Measurements from ENCODE around the gene BMI1.
"Not testable (repeated sequence)": the region's sequence is repeated elsewhere in the genome, so short reads cannot be mapped to it uniquely, and the experiment has no call there.

BMI1 gene

DNA sequence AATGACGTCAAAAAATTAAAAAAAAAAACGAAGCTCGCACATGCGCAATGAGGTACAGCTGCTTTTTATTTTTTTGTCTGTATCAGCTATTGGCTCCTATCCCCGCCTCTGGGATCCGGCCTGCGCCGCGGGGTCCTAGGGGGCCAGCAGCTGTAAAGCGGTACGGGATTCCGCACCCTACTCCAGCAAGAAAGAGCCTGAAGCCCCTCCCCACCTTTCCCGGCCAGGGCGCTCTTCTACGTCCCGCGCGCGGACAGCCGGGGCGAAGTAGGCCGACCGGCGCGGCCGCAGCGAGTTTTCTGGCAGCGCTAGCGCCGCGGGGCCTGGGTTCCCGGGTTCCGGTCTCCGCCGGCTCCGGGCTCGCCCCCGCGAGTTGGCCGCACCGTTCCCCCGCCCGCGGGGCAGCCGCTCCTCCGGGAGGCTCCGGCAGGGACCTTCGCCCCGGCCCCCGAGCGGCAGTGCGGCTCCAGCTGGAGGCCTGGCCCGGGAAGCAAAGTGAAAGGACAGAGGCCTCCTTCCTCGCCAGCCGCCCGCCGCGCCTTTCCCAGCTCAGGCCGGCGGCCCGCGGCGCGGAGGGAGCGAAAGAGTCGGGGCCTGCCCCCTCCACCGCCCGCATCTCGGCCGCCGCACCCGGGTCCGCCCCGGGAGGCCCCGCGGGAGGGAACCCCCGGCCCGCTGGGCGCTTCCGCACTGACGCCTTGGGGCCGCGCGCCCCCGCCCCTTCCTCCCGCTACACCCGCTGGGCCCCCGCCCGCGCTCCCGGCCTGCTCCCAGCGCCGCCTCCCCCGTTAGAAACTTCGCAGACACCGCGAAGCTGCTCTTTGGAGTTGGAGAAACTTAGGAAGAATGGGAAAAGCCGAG is 19.7 kb downstream of the BMI1 start:
- peak; percentile 78 for DNase-seq

DNA sequence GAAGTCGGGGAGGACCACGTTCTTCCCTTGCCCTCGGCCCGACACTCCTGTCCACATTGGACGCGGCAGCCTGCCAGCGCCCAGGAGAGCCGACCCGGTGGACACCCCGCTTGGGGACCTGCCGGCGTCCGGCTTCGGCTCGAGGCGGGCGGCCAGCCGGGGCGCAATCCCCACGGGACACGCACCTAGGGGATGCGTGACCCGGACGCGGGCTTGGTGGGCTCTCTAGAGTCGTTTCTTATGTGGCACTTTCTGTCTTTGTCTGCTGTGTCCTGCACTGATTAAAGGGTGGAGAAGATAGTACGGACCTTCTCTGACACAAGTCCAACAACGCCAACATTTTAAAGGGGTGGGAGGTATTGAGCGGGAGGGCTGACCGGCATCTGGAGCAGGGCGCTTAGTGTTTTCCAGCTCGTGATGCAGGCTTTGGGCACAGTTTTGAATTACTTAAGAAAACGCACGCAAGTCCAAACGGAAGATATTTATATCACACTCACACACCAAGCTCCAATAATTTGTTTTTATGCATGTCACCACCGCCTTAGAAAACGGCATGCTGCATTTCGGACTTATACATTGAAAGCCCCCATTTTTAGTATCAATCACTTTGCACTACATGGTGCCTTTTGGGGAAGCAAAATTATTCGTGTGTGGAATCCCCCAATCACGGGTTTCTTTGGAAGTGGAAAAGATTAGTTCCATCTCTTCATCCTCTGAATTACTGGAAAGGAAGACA is 20.5 kb downstream of the BMI1 start:
- DNase-seq: no peak

DNA sequence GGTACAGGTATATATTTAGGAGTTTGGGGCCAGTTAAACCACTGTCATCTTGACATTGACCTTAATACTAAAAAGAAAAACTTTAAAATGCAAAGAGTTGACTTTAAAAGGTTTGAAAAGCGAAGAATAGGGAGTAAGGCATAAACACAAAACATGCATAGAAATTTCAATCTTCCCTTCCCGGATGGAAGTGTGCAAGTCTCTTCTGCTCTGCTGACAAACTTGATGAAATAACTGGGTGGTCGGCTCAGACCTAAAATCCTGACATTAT is 21.0 kb downstream of the BMI1 start:
- DNase-seq: no peak

DNA sequence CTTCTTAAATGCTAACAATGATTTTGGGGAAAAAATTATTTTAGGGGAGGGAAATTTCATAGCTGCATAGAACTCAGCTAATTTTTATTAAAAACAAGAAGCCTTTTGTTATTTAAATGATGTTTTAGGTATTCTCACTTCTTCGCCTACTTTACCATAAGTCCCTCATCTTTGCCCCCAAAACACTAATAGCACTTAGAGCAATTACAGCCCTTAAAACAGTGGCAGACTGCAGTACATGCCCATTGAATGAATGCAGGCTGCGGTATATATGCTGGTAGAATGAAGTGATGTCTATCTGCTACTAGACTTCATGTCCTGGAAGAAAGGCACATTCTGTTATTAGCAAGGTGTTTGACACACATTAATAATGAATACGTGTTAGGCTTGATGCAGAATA is 21.5 kb downstream of the BMI1 start:
- no peak for DNase-seq

DNA sequence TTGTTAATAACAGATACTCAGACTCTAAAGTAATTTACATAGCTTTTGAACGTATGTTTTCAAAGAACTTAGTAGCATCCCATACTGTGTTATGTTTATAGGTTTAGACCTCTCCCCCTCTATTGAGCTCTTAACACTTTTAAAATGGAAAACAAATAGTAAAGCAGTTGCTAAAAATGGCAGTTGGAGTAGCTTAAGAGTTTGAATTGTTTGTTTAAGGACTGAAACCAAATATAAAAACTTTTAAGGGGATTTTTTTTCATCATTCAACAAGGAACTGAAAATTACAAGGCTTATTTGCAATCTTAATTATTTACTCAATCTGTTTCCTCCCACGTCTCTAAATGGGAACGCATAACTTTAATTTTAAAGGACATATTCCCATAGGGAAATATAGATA is 22.8 kb downstream of the BMI1 start:
- DNase-seq: no peak

DNA sequence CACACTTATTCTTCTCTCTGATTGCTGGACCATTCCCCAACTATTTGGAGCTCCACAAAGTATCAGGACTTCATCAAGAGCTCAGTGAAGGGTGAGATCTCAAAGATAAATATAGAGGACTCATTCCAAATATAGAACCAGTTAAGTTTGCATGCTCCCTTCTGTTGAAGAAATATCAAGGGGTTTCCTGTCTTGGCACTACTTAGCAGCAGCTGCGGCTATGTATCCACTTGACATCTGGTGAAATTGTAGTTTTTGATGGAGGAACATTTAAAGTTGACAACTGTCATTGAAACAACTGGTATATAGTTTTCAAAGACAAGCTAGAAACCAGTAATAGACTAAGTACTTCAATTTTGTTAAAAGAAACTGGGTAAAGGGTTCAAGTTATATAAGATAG is 23.4 kb downstream of the BMI1 start:
- DNase-seq: no peak

DNA sequence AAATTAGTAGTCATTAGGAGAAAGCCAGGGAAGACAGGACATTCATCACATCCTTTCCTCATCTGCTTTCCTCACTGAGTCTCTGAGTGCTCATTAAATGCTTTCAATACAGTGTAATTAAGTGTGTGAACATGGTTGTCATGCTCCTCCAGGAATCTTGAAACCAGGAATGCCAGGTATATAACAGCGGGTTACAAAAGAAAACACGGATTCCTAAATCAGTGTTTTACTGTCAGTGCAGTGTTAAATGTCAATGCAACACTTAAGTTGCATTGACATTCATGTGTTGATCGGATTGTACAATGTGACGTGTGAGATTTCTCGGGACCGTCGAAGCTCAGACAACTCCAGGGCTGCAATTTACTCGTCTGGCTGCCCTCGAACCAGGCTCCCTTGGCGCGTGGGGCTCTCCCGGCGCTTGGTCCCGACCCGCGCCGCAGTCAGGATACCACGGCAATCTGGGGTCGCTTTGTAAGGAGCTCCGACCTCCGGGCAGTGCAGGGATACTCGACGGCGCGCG is 23.9 kb downstream of the BMI1 start:
- DNase-seq: no peak

DNA sequence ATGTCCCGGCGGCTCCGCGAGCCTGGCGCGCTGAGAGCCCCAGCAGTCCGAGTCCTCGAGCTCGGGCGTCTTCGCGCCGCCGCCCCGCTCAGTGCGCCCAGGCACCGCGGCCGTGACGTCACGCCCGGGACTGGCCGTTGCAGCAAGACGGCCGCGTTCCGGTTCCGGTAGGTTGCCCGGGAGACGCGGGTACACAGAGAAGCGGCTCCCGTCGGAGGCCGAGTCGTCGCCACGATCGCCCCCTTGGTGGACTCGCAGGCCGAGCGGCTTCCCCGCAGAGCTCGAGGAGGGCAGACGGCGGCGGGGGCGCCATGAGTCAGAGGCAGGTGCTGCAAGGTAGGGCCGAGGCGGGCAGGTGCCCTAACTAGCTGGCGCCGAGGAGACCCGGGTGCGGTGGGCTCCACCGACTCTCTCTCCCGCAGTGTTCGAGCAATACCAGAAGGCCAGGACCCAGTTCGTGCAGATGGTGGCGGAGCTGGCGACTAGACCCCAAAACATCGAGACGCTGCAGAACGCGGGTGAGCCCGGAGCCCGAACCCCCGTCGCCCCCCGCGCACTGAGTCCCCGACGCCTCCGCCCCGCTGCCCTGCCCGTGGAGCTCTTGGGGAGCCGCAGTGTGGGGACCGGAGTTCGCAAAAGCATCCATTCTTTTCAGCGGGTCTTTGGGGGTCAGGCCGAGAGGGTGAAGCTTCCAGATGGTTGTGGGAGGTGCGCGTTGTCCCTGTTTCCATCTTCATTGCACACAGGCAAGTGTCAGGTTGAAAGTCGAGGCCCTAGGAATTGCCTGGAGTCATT is 24.6 kb downstream of the BMI1 start, which contains the start of gene SPAG6:
Gene SPAG6 (plus strand): TSS at position 196 of the 795 bp plus-strand sequence. CDS start 116 bp downstream, at position 312.
- peak; percentile 81 for DNase-seq

DNA sequence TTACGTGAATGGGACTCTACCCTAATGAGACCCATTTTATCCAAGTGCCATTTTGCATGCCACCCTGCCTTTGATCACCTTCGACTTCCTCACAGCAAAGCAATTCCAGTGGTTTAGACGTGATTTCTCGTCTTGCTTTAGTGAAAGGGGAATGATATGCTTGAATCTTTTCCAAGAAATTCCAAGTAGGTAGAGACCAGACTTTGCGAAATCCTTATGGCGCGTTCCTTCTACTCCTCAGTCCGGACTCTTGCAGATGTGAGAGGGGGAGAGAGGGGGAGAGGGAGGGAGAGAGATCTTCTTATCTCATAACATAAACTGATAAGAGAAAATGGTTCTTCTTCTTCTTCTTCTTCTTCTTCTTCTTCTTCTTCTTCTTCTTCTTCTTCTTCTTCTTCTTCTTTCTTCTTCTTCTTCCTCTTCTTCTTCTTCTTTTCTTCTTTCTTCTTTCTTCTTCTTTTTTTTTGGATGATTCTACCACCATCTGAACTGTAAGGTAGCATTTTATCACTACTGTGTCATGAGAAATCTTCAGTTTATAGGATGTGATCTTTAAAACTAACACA is 25.3 kb downstream of the BMI1 start:
- no peak for DNase-seq

DNA sequence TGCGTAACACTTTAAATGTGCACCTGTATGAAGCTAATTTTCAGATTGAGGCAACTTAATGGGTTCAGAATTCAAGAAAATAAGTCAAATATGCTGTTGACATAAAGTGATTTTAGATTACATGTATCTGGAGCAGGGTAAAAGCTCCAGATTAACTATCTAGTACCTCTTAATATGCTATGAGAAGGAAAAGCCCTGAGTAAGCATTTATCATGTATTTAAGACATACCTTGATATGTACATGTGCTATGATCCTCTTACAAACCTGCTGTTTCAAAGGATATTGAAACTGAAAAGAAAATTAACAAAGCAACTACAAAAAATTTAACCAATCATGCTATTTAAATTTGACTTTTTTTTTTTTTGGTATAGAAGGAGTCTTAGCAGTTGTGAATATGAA is 28.9 kb downstream of the BMI1 start:
- DNase-seq: no peak

DNA sequence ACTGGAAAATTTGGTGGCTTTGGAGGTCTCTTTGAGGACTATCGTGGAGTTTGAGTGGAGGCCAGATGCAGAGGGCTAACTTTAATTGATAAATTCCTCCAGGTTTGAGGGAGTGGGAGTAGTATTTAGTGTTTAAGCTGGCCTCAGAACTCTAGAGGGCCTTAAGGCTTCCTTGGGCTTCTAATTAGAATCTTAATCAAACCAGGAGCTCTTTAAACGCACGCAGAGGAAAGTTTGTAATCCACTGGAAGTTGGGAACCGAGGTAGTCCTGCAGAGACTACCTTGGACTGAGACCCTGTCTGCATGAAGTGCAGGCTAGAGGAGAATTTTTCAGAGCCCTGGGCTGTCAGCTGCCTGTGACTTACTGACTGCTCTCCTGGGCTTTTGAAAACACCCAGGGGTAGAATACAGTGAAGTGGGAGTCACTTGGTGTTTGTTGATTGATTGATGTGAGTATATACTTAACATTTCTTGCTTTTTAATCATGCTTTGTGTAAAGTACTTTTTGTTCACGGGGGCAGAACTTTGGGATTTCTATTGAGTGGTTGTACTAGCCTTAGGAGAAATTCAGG is 30.3 kb downstream of the BMI1 start:
- DNase-seq: no peak

DNA sequence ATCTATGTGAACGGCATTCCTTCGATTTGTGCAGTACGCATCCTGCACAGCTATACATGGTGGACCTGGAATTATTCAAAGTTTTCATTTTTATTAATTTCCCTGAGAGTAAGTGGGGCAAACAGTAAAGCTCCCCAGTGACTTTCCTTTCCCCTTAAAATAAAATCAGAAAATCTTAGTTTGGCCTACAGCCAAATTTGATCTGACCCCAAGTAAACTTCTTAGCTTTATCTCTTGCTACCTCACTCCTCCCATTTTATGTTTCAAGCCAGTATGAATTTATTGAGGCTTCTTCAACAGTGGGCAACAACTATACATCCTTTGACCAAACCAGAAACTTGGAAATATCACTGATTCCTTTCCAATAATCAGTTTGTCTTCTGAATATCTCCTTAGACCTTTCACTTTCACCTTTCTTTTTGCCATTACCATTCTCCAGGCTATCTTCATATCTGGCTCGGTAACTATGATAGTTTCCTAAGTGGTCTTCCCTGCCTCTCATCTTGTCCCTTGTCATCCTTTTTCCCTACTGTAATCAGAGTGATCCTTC is 35.5 kb downstream of the BMI1 start:
- no peak for DNase-seq

DNA sequence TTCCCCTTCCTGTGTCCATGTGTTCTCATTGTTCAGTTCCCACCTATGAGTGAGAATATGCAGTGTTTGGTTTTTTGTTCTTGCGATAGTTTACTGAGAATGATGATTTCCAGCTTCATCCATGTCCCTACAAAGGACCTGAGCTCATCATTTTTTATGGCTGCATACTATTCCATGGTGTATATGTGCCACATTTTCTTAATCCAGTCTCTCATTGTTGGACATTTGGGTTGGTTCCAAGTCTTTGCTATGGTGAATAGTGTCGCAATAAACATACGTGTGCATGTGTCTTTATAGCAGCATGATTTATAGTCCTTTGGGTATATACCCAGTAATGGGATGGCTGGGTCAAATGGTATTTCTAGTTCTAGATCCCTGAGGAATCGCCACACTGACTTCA is 36.9 kb downstream of the BMI1 start:
- DNase-seq: not testable (repeated sequence)

DNA sequence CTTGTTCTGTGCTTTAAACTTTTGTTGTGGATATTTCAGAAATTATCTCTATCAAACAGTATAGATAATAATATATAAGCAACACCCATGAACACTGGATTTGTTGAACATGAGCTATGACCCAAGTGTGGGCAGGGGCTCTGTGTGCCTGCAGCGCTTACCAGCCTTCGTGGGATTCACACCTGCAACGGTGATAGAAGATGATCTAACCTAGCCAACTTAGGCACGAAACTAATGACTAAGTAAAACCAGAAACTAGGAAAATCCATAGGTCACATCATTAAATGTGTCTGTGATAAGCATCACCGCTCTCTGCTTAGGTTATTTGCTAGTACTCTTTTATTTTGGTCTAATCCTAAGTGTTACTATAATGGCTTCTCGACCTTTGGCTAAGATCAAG is 42.4 kb downstream of the BMI1 start:
- no peak for DNase-seq

DNA sequence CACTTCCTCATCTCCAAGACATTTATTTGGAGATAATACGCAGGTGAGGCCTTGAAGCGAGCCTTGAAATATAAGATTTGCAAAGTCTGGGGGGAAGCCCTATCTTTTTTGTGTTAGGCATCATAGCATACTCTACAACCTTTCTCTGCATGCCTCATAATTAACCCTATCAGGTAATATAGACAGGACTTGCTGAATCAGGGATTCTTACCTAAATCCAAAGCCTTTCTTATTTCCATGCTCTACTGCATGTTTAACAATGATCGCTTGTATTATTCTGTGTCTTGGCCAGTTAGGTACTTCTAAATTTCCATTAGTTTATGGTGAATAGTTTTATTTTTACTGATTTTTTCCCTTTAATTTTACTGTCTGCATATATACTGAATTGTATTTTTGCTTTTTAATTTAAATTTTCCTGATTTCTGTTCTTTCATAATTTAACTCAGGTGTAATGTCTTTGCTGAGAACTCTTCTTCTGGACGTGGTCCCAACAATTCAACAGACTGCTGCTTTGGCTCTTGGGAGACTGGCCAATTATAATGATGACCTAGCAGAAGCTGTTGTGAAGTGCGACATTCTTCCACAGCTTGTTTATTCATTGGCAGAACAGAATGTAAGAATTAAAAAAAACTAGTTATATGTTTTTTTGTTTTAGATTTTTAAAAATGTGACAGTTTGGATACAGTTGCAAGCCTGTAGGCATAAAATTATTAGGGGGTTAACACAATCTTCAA is 43.7 kb downstream of the BMI1 start:
- DNase-seq: no peak

DNA sequence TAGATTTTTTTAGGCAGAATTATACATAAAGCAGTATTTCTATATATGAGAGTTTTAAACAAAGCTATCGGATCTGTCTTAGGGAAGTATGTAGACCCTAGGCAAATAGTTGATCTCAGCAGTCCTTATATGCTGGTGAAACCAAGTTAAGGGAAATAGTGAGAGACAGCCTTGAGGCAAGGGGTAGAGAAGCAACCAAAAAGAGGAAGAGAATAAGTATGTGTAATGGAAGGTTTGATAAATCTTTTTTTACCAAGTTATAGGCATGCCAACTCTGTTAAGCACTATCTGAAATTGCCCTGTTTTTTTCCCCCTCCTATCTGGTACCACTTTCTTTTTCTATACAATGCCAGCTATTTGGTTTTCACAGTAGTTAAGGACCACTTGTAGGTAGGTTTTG is 44.3 kb downstream of the BMI1 start:
- no peak for DNase-seq

DNA sequence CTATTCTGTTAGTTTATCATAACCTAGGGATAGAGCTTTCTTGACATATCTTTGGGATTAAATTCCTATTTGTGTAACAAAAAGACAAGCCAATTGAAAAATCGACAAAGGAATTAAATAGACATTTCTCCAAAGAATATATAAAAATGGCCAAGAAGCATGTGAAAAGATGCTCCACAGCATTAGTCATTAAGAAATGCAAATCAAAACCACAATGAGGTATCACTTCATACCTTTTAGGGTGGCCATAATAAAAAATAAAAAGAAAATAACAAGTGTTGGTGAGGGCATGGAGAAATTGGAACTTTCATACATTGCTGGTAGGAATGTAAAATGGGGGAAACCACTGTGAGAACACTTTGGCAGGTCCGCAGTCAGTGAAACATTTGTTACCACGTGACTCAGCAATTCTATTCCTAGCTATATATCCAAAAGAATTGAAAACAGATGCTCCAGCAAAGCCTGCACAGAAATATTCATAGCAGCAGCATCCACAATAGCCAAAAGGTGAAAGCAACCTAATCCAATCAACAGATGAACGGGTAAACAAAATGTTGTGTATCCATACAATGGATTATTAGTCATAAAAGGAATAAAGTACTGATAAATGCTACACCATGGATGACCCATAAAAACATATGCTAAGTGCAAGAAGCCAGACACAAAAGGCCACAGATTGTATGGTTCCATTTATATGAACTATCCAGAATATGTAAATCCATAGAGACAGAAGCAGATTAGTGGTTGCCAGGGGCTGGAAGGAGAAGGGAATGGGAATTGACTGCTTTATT is 44.9 kb downstream of the BMI1 start:
- DNase-seq: no peak

DNA sequence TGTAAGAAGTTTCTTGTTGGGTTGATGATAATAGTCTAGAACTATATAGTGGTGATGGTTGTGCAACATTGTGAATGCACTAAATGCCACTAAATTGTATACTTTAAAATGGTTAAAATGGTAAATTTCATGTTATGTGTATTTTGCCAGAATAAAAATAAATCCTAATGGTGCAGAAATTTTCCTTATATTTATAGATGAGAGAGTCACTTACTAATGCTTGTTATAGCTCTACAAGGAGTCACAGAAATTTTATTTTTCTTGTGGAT is 45.5 kb downstream of the BMI1 start:
- DNase-seq: no peak

DNA sequence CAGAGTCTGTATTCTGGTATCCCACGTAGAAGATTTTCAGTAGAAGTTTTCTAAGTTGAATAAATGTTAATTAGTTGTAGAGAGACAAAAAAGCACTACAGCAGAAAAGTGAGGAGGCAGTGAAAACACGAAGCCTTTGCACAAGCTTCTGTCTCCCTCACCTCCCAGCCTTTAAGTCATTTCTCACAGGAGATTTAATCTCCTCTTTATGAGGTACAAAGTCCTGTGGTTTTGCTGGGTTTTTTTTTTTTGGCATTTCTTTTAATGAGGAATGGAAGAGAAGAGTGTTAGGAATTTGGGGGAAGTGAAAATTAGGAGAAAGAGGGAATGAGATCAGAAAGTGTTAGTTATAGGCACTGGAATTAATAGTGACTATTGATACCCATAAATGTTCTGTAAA is 45.9 kb downstream of the BMI1 start:
- no peak for DNase-seq

DNA sequence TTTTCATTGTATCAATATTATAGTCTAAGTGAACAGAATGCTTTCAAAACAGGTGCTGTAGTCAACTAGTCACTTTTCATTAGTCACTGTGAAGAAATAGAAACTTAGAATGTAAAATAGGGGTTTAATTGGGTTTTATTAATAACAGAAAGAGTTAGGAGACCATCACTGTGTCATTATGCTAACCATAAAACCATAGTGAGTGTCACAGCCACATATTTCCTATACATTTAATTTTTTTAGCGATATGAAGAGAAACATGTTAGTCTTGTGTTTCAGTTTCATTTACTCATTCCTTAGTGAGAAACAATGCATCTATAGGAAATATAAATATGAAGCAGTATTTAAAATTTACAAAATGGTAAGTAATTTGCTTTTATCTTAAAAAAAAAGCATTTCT is 46.6 kb downstream of the BMI1 start:
- no peak for DNase-seq

DNA sequence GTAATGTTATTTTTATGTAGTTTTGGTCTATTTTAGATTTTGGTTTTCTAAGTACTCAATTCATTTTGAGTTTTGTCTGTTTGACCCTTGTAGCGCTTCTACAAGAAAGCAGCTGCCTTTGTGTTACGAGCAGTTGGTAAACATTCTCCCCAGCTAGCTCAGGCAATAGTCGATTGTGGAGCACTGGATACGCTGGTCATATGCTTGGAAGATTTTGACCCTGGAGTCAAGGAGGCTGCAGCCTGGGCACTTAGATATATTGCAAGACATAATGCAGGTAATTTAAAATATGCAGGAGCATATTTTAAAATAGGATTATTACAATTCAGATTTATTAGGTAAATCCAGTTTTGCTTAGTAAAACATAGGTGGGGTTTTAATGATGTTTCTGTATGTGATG is 47.5 kb downstream of the BMI1 start:
- no peak for DNase-seq
